SK-N-MC (cell line): Measurements from ENCODE around the gene LINGO1.

Source experiments
- EZH2 ChIP-seq: fragments of 200-600 bp; sonication (generic); IDR thresholded peaks from one replicate; pipeline ENCODE4 v1.6.1; 2017; ENCODE audit warnings: antibody characterized with exemption
- POLR2AphosphoS5 ChIP-seq: IDR thresholded peaks from 2 replicates; pipeline ENCODE4 v1.6.1; 2012; ENCODE audit warnings: mild to moderate bottlenecking, low read depth, low read length, borderline replicate concordance

- TF ChIP-seq POLR2AphosphoS5 = no peak
- TF ChIP-seq EZH2 = no peak
Measured at GRCh38 chr15:77659350-77660321, 26.9 kb upstream of the LINGO1 start.
